Subcutaneous abdominal adipose tissue (tissue), 5 donors: ENCODE results near the gene HOXA3.

ENCODE experiments used
- H3K27ac ChIP-seq: one replicate; pipeline ENCODE4 v1.7.0; 2013; ENCODE audit warnings: low read depth, mild to moderate bottlenecking, inconsistent platforms, low read length, moderate library complexity
- H3K27me3 ChIP-seq, 5 donors: one replicate each; pipeline ENCODE4 v1.7.0; 2013; ENCODE audit warnings: low read length in 5 of 5, inconsistent platforms in 1 of 5; ENCODE audit not compliant: control insufficient read depth in 5 of 5, insufficient read depth in 4 of 5
- H3K36me3 ChIP-seq, 5 donors: one replicate each; pipeline ENCODE4 v1.7.0; 2013; ENCODE audit warnings: low read length in 5 of 5; ENCODE audit not compliant: control insufficient read depth in 5 of 5, insufficient read depth in 5 of 5
- H3K4me1 ChIP-seq, 5 donors: one replicate each; pipeline ENCODE4 v1.7.0; 2013; ENCODE audit warnings: low read length in 5 of 5, mild to moderate bottlenecking in 3 of 5, moderate library complexity in 1 of 5; ENCODE audit not compliant: control insufficient read depth in 5 of 5, insufficient read depth in 5 of 5
- H3K4me3 ChIP-seq, 5 donors: one replicate each; pipeline ENCODE4 v1.7.0; 2013; ENCODE audit warnings: low read length in 5 of 5, low read depth in 1 of 5
- H3K9ac ChIP-seq, 5 donors: one replicate each; pipeline ENCODE4 v1.7.0; 2013; ENCODE audit warnings: low read length in 5 of 5, mild to moderate bottlenecking in 4 of 5, moderate library complexity in 3 of 5
- H3K9me3 ChIP-seq, 5 donors: one replicate each; pipeline ENCODE4 v1.7.0; 2013; ENCODE audit warnings: low read length in 5 of 5; ENCODE audit not compliant: control insufficient read depth in 5 of 5
- donor health status: healthy.
- donor health status: healthy.
- donor health status: healthy.
- donor health status: healthy.
- donor health status: healthy.

The HOXA3 gene

DNA sequence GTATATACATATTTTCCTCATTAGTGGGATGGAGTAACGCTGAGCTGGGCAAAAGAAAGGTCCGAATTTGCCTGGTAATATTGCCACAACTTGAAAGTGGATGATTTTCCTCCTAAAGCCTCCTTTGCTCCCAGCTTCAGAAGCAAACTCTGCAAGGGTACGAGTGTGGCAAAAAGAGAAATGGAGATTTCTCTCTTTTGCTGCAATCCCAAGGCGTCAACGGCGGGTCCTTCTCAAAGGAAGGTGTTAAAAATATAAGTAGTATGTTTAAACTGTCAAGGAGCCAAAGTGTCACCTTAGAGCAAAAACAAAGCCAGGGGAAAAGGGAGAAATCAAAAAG lies 37.5 kb downstream of the HOXA3 start:
- Histone ChIP-seq H3K4me1 (peaks cover 10 to 92% (median 76%) of the 10 kb centered on the region in 5 donors), H3K9ac (peak overlapping the region in 2 of 5 donors; percentile 56 to 71), H3K4me3 (peak overlapping the region in 4 of 5 donors; percentile 22 to 54 (median 39)), H3K27ac (peak overlapping the region; percentile 80), H3K36me3 (peaks cover 0 to 4% (median 1%) of the 10 kb centered on the region in 5 donors), H3K27me3 (no peaks in the 10 kb centered on the region), H3K9me3 (no peaks in the 10 kb centered on the region)

DNA sequence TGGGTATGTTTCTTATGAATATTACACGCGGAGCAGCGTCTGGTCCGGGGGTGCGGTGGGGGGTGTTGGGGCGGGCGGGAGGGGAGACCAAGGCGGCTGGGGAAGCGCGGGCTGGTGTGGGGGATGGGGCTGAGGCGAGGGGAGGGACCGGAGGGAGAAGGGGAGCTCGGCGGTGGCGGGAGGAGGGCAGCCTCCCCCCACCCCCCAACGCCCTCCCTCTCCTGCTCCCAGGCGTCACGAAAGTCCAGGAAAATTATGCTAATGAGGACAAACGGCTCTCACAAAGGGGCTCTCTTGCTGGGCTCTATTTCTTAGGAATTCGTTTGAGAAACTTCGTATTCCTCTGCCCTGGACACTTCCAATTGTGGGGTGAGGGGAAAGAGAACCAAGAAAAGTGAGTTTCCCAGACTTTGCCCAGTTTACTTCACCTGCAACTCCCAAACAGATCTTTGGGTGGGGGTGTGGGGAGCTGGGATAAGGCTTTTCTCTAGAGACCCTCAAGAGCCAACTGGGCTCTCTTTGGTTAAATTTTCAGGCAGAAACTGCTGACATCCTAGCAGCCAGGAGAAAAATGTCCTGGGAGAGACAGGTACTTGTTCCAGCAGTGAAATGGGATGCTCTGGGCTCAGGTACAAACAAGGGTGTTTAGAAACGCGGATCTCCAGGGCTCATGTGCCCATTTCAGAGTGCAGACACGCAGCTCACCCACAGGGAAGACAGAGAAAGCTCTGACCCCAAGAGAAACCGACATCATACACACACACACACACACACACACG lies 38.2 kb downstream of the HOXA3 start:
- Histone ChIP-seq H3K4me1 (peaks cover 12 to 90% (median 78%) of the 10 kb centered on the region in 5 donors), H3K9me3 (no peaks in the 10 kb centered on the region), H3K27me3 (no peaks in the 10 kb centered on the region), H3K36me3 (peaks cover 0 to 6% (median 4%) of the 10 kb centered on the region in 5 donors), H3K9ac (peak overlapping the region; percentile 45 to 73 (median 66)), H3K4me3 (peak overlapping the region in 4 of 5 donors; percentile 35 to 50 (median 48)), H3K27ac (peak overlapping the region; percentile 85)

DNA sequence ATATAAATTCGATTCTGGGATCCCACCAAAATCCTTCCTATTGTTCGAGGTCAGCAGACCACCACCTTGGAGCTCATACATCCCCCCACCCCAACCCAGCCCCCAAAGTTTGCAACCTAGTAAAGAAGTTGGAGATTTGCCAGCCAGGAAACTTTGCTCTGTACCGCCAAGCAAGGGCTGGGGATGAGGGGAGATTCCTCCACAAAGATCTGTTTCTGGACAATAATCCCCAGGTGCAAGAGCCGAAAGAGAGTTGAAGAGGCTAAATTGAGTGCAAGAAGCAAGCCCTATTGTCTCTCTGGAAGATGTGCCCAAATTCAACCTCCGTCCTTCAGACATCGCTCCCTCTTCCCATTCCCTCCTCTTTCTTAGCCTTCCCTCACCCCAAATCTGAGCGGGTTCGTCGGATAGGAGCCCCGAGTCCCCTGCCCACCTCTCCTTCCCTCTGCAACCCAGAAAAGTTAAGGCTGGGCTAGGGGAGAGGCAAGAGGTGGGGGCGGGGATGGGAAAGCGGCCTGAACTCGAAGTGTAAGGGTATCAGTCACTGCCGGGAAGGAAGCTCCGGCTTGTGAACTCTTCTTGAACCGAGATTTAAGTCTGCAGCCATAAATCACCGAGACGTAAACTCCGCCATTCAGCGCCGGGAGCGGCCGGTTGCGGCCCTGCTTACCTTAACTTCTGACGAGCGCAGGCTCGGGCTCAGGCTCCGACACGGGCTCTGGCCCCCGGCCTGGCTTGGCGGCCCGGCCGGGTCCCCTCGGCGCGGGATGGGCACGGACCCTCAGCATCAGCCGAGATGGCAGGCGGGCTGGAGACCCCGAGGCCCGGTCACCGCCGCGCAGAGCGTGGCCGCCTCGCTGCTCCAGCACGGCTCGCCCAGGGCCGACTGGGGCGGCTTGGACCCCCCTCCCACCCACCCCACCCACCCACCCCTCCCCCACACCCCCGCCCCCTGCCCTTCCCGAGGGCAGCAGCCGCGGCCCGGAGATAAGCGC lies 39.1 kb downstream of the HOXA3 start:
- H3K4me1 ChIP-seq = peaks cover 16 to 90% (median 79%) of the 10 kb centered on the region in 5 donors
- H3K4me3 ChIP-seq = peak overlapping the region; percentile 38 to 67 (median 46)
- H3K27me3 ChIP-seq = no peaks in the 10 kb centered on the region
- peak overlapping the region in 3 of 5 donors; percentile 14 to 74 (median 46) for H3K9ac ChIP-seq
- peak overlapping the region; percentile 94 for H3K27ac ChIP-seq
- H3K9me3 ChIP-seq = no peaks in the 10 kb centered on the region
- peaks cover 0 to 6% (median 3%) of the 10 kb centered on the region in 5 donors for H3K36me3 ChIP-seq

DNA sequence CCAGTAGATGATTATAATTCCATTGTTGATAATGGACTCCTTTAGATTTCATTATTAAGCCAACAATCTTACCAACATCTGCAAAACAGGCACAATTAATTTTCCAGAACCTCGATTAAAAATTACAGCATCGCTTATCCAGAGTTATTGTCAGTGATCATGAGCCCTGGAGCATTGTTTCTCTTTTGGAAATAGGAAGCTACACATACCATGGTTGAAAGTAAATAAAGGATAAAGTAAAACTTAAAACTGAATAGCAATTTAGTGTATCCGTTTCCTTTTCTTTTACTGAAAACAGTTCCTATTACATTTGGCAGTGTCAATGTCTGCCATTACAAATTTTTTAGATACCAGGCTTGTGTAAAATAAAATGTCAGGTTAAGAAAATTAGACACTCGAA lies 40.0 kb downstream of the HOXA3 start:
- H3K36me3 ChIP-seq = peaks cover 0 to 6% (median 3%) of the 10 kb centered on the region in 5 donors
- peaks cover 16 to 88% (median 82%) of the 10 kb centered on the region in 5 donors for H3K4me1 ChIP-seq
- H3K9ac ChIP-seq = no peak overlapping the region
- H3K9me3 ChIP-seq = no peaks in the 10 kb centered on the region
- no peaks in the 10 kb centered on the region for H3K27me3 ChIP-seq
- peak overlapping the region; percentile 94 for H3K27ac ChIP-seq
- H3K4me3 ChIP-seq = peak overlapping the region in 1 of 5 donors; percentile 67

DNA sequence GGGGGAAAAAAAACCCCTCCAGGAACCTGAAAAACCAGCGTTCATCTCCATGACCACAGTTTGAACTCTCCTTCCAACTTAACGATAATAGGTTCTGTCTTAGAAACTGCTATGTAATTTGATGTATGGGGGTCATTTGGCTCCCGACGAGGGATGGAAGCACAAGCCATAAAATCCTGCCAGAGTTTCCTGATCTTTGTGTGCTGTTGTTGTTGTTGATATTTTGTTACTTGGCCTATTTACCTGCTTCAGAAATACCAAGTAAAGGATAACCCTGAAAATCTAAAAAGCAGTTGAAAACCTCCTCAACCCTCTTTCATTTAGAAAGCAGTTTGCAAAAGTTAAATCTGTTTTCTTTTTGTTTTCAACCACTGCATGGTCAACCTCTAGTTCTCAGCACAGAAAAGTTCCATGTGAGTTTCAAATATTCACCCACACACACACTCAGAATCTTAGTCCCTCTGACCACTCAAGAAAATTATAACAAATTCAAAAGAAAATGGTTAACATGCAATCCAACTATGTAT lies 40.6 kb downstream of the HOXA3 start:
- peaks cover 16 to 88% (median 80%) of the 10 kb centered on the region in 5 donors for H3K4me1 ChIP-seq
- peak overlapping the region; percentile 94 for H3K27ac ChIP-seq
- H3K36me3 ChIP-seq = peaks cover 0 to 6% (median 3%) of the 10 kb centered on the region in 5 donors
- peak overlapping the region in 3 of 5 donors; percentile 29 to 81 (median 59) for H3K9ac ChIP-seq
- H3K27me3 ChIP-seq = no peaks in the 10 kb centered on the region
- no peaks in the 10 kb centered on the region for H3K9me3 ChIP-seq
- peak overlapping the region in 2 of 5 donors; percentile 25 to 67 for H3K4me3 ChIP-seq

DNA sequence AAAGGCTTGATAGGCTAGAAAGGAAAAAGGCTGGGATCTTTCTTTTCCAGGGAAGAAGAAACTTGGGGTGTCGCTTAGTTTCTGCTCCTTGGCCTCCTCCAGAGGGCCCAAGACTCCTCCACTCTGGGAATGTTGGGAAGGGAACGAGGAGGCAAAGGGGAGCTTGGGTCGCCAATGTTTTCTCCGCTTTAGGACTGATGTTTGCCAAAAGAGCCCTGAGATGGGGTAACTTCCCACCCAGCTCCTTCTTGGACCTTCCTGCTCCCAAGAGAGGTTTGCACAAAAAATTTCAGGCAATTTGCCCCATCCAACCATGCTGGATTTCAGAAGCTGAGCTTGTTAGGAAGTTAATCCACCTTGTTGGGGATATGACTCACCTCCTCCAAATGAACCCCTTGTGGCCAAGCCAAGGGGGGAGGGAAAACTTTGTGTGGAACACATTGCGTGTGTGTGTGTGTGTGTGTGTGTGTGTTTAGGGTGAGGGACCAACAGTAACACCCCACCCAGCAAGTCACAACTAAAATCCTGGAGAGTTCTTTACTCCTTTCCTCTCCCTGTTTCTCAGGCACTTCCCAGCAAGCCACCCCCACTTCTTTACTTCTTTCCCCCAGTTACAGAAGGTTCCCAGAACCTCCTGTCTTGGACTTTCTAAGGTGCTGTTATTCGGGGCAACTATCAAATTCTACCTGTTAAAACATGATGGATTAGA lies 41.2 kb downstream of the HOXA3 start:
- Histone ChIP-seq H3K4me3 (peak overlapping the region in 4 of 5 donors; percentile 21 to 41 (median 24)), H3K27ac (peak overlapping the region; percentile 94), H3K4me1 (peaks cover 16 to 89% (median 84%) of the 10 kb centered on the region in 5 donors), H3K27me3 (no peaks in the 10 kb centered on the region), H3K9me3 (no peaks in the 10 kb centered on the region), H3K9ac (peak overlapping the region; percentile 20 to 81 (median 30)), H3K36me3 (peaks cover 0 to 6% (median 3%) of the 10 kb centered on the region in 5 donors)

DNA sequence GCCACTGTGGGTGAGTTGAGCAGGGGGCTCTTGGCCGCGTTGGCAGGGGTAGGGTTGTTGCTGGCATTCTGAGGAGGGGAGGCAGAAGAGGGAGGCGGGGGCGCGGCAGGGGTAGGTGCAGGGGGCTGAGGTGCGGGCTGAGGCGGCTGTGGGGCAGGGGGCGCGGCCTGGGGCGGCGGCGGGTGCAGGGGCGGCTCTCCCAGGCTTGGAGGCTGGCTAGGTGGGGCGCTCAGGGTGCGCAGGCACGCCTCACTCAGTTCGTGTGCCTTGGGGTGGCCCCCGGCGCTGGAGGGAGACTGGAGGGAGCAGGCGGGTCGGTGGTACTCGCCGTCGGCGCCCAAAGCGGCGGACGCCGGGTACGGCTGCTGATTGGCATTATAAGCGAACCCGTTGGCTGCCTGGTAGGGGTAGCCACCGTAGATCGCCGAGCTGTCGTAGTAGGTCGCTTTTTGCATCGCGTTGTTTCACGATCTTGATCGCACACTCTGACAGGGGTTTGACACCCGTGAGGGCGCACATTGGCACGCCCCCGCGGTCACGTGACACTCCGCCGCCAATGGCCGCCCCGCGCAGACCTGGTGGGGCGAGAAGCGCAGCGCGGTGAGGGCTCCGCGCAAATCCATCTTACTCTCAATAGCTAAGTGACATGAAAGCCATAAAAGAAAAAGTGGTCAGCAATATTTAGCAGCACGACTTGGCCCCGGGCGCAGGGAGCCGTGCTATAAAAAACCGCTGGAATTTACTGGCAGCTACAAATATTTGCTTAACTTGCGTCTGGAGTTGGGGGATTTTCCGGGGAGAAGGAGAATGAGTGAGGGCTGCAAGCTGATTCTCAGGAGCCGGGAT lies 42.0 kb downstream of the HOXA3 start:
- H3K4me3 ChIP-seq = peak overlapping the region in 3 of 5 donors; percentile 21 to 41 (median 39)
- peak overlapping the region in 3 of 5 donors; percentile 29 to 59 (median 49) for H3K9ac ChIP-seq
- H3K27me3 ChIP-seq = no peaks in the 10 kb centered on the region
- H3K27ac ChIP-seq = peak overlapping the region; percentile 94
- H3K9me3 ChIP-seq = no peaks in the 10 kb centered on the region
- H3K4me1 ChIP-seq = peaks cover 16 to 88% (median 85%) of the 10 kb centered on the region in 5 donors
- peaks cover 0 to 6% (median 3%) of the 10 kb centered on the region in 5 donors for H3K36me3 ChIP-seq

DNA sequence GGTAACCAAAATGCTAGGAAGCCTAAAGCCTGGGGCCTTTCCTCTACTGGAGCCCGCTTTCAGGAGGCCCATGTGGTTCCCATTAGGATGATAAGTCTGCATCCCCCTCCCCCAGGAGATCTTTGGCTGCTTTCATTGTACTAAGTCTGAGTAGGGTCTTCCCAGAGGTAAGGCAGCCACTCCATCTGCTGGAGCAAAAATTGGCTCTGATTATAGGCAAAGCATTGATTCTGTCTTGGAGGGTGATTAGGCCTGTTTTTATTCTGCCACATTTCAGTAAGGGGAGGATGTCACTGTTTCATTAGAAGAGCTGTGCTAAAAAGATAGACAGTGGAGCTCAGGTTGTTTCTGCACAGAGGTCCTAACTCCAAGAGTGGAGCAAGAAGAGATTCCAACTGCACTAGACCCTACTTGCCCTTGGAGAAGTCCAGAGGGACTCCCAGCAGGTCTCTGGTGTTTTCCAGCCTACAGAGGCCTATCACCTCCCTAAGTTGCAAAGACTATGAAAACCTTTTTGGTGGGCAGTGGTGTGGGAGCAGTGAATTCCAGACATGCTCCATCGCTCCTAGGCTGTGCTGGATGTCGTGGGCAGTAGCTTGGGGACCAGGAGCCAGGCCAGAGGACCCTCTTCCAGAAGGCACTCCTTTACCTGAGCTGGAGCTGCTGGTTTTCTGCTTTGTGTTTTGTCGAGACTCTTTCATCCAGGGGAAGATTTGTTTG lies 42.8 kb downstream of the HOXA3 start:
- Histone ChIP-seq H3K9me3 (no peaks in the 10 kb centered on the region), H3K36me3 (peaks cover 0 to 6% (median 3%) of the 10 kb centered on the region in 5 donors), H3K27ac (peak overlapping the region; percentile 94), H3K27me3 (no peaks in the 10 kb centered on the region), H3K9ac (peak overlapping the region in 2 of 5 donors; percentile 16 to 35), H3K4me3 (no peak overlapping the region), H3K4me1 (peaks cover 16 to 84% (median 81%) of the 10 kb centered on the region in 5 donors)
